Astrocyte of the spinal cord (primary cell): Measurements from ENCODE around the gene SYNJ2.

Experiments used
- DNase-seq: peaks from one replicate; pipeline ENCODE4 v3.0.0; 2011; ENCODE audit warnings: low read depth, low spot score
- H3K4me3 ChIP-seq: 2 replicates; pipeline ENCODE4 v1.5.1; 2011; ENCODE audit warnings: low read depth, mild to moderate bottlenecking, low read length, moderate library complexity
- CTCF ChIP-seq: IDR thresholded peaks from 2 replicates; pipeline ENCODE4 v1.5.1; 2012; ENCODE audit warnings: low read depth, mild to moderate bottlenecking, low read length, inconsistent platforms
- in situ Hi-C: cut with HindIII; loops from 2 replicates; pipeline ENCODE4 v1.10.0; 2017; ENCODE audit warnings: low sequenced_read_pairs

The SYNJ2 gene

GRCh38 chr6:158056355-158056754 lies 74.7 kb downstream of the SYNJ2 start:
- no peak for TF ChIP-seq CTCF
- in situ Hi-C loops, result no loop called here
- DNase-seq, result no peak
- H3K4me3 ChIP-seq, result no peak overlapping the region

GRCh38 chr6:158056804-158057203 lies 75.1 kb downstream of the SYNJ2 start:
- H3K4me3 ChIP-seq, result no peak overlapping the region
- DNase-seq, result no peak
- in situ Hi-C loops, result no loop called here
- no peak for TF ChIP-seq CTCF

DNA sequence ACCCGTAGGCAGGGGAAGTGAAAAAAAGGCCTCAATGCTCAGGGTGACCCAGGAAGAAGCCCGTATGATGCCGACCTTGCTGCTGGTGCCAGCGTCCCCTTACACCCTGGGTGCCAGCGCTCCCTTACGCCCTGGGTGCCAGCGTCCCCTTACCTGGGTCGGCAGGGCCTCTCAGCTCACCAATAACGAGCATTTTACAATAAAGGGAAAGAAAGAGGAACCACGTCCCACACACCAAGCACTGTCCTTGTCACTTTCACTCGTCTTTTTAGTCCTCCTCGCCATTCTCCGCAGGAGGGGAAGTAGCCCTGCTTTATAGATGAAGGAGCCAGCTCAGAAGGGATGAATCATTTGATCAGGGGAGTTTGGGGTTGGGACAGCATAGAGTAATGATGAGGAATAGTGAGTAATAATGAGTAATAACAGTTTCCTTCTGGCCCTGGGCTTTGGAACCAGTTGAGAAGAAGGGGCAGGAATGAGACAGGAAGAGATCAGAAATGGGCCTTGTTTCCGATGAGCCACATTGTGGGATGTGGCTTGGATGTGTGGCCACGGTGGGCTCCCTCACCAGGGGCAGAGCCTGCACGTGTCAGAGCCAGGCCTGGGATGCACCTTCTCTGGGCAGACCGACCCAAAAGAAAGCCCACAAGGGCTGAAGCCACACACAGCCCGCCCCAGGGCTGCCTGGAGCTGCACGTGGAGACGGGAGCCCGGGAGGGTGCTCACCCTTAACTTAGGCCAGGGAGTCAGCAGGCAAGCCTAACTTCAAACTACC lies 75.7 kb downstream of the SYNJ2 start:
- TF ChIP-seq CTCF, result no peak
- no peak overlapping the region for H3K4me3 ChIP-seq
- in situ Hi-C loops, result no loop called here
- DNase-seq, result peak; percentile 95

GRCh38 chr6:158058171-158058651 lies 76.5 kb downstream of the SYNJ2 start:
- TF ChIP-seq CTCF, result no peak
- DNase-seq, result no peak
- no peak overlapping the region for H3K4me3 ChIP-seq
- in situ Hi-C loops, result no loop called here

GRCh38 chr6:158059108-158059507 lies 77.4 kb downstream of the SYNJ2 start:
- TF ChIP-seq CTCF, result no peak
- in situ Hi-C loops, result no loop called here
- H3K4me3 ChIP-seq, result no peak overlapping the region
- DNase-seq, result no peak

- in situ Hi-C loops, result no loop called here
- no peak overlapping the region for H3K4me3 ChIP-seq
- peak; percentile 92 for DNase-seq
- no peak for TF ChIP-seq CTCF
Observed at GRCh38 chr6:158060455-158061360, 79.0 kb downstream of the SYNJ2 start.
